Ovary (tissue), 9 donors: Measurements from ENCODE around the gene SERPINF2. TPM values are rescaled to one million over a fixed set of nuclear protein-coding genes. Genes with fewer than 3 reads are reported as not detected.
"Not testable (repeated sequence)": the region's sequence is repeated elsewhere in the genome, so short reads cannot be mapped to it uniquely, and the experiment has no call there.

Source experiments
- DNase-seq, 5 donors: peaks; one replicate each; pipeline ENCODE4 v3.0.0-alpha.2; 2019 to 2020
- H3K27ac ChIP-seq, 2 donors: fragments of 200-600 bp; one replicate each; pipeline versions ENCODE4 v1.5.1 to v1.8.0; 2019 to 2022
- H3K27me3 ChIP-seq: fragments of 200-600 bp; one replicate; pipeline ENCODE4 v1.8.0; 2022
- H3K36me3 ChIP-seq: fragments of 200-600 bp; sonication (generic); one replicate; pipeline ENCODE4 v1.5.1; 2019
- H3K4me1 ChIP-seq: one replicate; pipeline ENCODE4 v1.8.1; 2013; ENCODE audit warnings: mild to moderate bottlenecking, moderate library complexity; ENCODE audit not compliant: insufficient read depth
- H3K4me3 ChIP-seq: fragments of 200-600 bp; sonication (generic); one replicate; pipeline ENCODE4 v1.5.1; 2017
- H3K9me3 ChIP-seq, 2 donors: fragments of 200-600 bp in 1 of 2; sonication (generic) in 1 of 2; one replicate each; pipeline versions ENCODE4 v1.5.1 to v1.8.1; 2013 to 2019; ENCODE audit warnings: mild to moderate bottlenecking in 1 of 2, moderate library complexity in 1 of 2
- CTCF ChIP-seq, 3 donors: fragments of 450-650 bp in 2 of 3; fragments of 200-600 bp in 1 of 3; IDR thresholded peaks; one replicate each; pipeline versions ENCODE4 v1.5.1 to v1.8.0; 2016 to 2022; ENCODE audit warnings: antibody characterized with exemption in 3 of 3, mild to moderate bottlenecking in 1 of 3
- EP300 ChIP-seq: sonication (generic); formaldehyde crosslinking; IDR thresholded peaks from one replicate; pipeline ENCODE4 v1.6.1; 2017; ENCODE audit warnings: antibody characterized with exemption
- POLR2A ChIP-seq: fragments of 450-650 bp; IDR thresholded peaks from one replicate; pipeline ENCODE4 v1.6.1; 2017; ENCODE audit warnings: antibody characterized with exemption, mild to moderate bottlenecking, moderate library complexity
- WGBS, 3 donors: extraction: QIAGEN DNeasy Blood & Tissue Kit in 1 of 3; methylation state at CpG; one replicate each; pipeline versions ENCODE4 v1.1.5 to v1.1.7; 2013 to 2017; 5-methylcytosine and 5-hydroxymethylcytosine counted together
- intact Hi-C, 4 donors: fragments of 100-400 bp; cut with DNase I; formaldehyde crosslinking; loops; one replicate each; pipeline versions ENCODE4 v1.11.0 to v1.15.1; 2022 to 2023
- polyA plus RNA-seq, 2 donors: library from polyadenylated mRNA; stranded (reverse); fragments of 200-250 nt in 1 of 2; fragments of 350-450 nt in 1 of 2; fragmentation: Illumina TruSeq in 1 of 2; extraction: RNeasy Lipid Tissue Mini Kit (QIAGEN cat#74804) in 1 of 2; gene quantifications; one replicate each; pipeline ENCODE4 v1.2.3, GENCODE V29; 2013 to 2014
- total RNA-seq, 7 donors: library from RNA; depleted of rRNA in 2 of 7; stranded (reverse); fragments of >200 nt in 2 of 7; fragmentation: NEBNext Ultra II Directional in 3 of 7; extraction: Animal tissue kit (Norgen Biotek cat#: 25700) in 3 of 7; gene quantifications; one replicate each; pipeline versions ENCODE4 v1.1.0 to v1.2.4, GENCODE V29; 2016 to 2023
- donor health status: DM: no; HTN: no; CAD: no; lungs with moderate emphysema.
- donor health status: DM: no; HTN: no; CAD: no.
- donor health status: Bipolar disorder and iron deficiency.
- donor health status: DM: yes; HTN: yes; CAD: no.
- donor health status: DM: no; HTN: no; CAD: no.
- donor health status: DM: yes; HTN: yes; CAD: no.

The SERPINF2 gene
- total and polyA plus RNA-seq, 9 donors, result 1.7 to 45.2 (median 4.5) TPM

GRCh38 chr17:1762901-1763898, 20.5 kb downstream of the SERPINF2 start:
- no peaks in the 10 kb centered on the region for H3K9me3 ChIP-seq
- WGBS, 3 donors, result 17 to 24% (median 19%) methylated on average over 22 of the region's 22 CpGs
- intact Hi-C loops, result loop anchor here in 2 of 4 donors (5.0 kb wide), 1 partner anchor 36 kb away; no protein-coding TSS in a partner anchor
- peak overlapping the region; percentile 47 for H3K4me3 ChIP-seq
- no peaks in the 10 kb centered on the region for H3K27me3 ChIP-seq
- TF ChIP-seq EP300 (no peak), POLR2A (no peak), CTCF (IDR thresholded peaks at IDR 0.05) (no peak)
- DNase-seq, result peak; percentile 77 to 83 (median 80)
- H3K36me3 ChIP-seq, result no peaks in the 10 kb centered on the region
- H3K27ac ChIP-seq, result peak overlapping the region; percentile 82 to 92
- H3K4me1 ChIP-seq, result peaks cover 16% of the 10 kb centered on the region

- Histone ChIP-seq H3K4me1 (peaks cover 16% of the 10 kb centered on the region), H3K27me3 (no peaks in the 10 kb centered on the region), H3K27ac (peak overlapping the region; percentile 82 to 92), H3K9me3 (no peaks in the 10 kb centered on the region), H3K4me3 (peak overlapping the region; percentile 47), H3K36me3 (no peaks in the 10 kb centered on the region)
- intact Hi-C loops, result loop anchor here in 2 of 4 donors (5.0 kb wide), 1 partner anchor 37 kb away; no protein-coding TSS in a partner anchor
- 1% methylated on average over 11 of the region's 11 CpGs for WGBS, 3 donors
- peak; percentile 70 to 76 (median 74) for DNase-seq
- TF ChIP-seq POLR2A, result no peak
- TF ChIP-seq EP300, result no peak
- no peak for TF ChIP-seq CTCF (IDR thresholded peaks at IDR 0.05)
These were observed 21.6 kb downstream of the SERPINF2 start for GRCh38 chr17:1764284-1764683.

GRCh38 chr17:1764705-1765104, 22.0 kb downstream of the SERPINF2 start:
- intact Hi-C loops, result loop anchor here in 2 of 4 donors (5.0 kb wide), 1 partner anchor 37 kb away; no protein-coding TSS in a partner anchor
- DNase-seq, H3K4me3 ChIP-seq, H3K36me3 ChIP-seq, H3K9me3 ChIP-seq, H3K27me3 ChIP-seq: not testable (repeated sequence)
- H3K4me1 ChIP-seq, result peaks cover 16% of the 10 kb centered on the region
- 79 to 84% (median 82%) methylated on average over 7 of the region's 7 CpGs for WGBS, 3 donors
- peak overlapping the region in 1 of 2 donors; percentile 92 for H3K27ac ChIP-seq

GRCh38 chr17:1765576-1765975, 22.9 kb downstream of the SERPINF2 start:
- Histone ChIP-seq H3K27me3 (no peaks in the 10 kb centered on the region), H3K9me3 (no peaks in the 10 kb centered on the region), H3K4me3 (no peak overlapping the region), H3K36me3 (no peaks in the 10 kb centered on the region), H3K4me1 (peaks cover 16% of the 10 kb centered on the region), H3K27ac (peak overlapping the region in 1 of 2 donors; percentile 92)
- no peak for DNase-seq
- TF ChIP-seq POLR2A, result no peak
- TF ChIP-seq EP300, result no peak
- no peak for TF ChIP-seq CTCF (IDR thresholded peaks at IDR 0.05)
- 86 to 90% (median 87%) methylated on average over 3 of the region's 3 CpGs for WGBS, 3 donors
- intact Hi-C loops, result no loop called here
